ENCODE measurements around the gene MINPP1.
"Not testable (repeated sequence)": the region's sequence is repeated elsewhere in the genome, so short reads cannot be mapped to it uniquely, and the experiment has no call there.

Gene MINPP1

DNA sequence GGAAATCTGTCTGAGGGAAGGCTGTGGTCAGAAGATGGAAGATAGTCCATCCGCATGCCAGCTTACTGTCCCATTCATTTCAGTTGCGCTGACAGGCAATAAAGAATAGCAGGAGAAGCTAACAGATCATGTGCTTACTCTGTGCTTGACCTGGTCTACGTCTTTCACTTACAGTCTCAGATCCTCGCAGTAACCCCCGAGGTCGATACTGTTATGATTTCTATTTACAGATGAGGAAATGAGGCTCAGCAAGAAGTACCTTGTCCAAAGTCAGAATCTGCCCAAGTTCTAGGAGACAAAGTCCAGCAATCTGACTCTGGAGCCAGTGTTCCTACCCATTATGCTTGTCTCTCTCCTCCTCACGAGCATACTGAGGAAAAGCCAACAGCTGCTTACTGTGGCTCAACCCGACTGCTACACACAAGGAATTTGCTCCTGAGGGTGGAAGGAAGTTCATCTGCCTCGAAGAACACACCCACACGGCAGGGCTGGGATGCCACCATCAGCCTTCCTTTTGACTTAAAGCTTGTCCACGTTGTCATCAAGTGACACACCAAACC lies 74.2 kb downstream of the MINPP1 start:
- DNase-seq = peak; percentile 6

DNA sequence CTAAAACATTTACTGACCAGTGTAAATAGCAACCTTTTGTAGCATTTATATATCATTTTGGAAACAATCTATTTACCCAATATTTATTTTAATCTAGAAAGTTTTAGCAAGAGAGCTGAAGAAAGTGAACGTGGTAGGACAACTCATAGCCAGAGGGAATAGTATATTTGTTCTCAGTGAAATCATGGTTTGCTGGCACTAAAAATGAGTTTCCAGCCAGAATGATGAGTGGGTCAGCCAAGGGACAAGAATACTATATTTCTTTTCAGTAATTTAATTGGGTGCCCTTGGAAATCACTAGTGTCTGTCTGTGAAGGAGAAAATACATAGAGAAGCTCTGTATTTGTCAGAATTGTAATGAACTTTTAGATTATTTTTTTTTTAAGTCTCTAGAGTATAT lies 74.9 kb downstream of the MINPP1 start:
- no peak for DNase-seq

DNA sequence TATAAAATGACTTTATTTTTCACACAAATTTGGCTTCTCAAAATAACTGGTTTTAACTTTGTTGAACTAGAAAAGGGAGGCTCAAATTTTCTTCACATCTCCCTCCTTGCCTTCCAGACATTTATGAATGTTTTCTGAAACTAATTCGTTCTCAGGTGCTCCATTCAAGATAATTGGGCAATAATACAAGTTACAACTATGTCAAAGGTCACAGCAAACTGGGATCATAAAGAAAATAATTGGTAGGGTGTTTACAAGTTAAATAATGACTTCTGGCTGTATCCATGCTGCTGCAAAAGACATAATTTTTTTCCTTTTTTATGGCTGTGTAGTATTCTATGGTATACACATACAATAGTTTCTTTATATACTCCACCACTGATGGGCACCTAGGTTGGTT lies 75.3 kb downstream of the MINPP1 start:
- no peak for DNase-seq

DNA sequence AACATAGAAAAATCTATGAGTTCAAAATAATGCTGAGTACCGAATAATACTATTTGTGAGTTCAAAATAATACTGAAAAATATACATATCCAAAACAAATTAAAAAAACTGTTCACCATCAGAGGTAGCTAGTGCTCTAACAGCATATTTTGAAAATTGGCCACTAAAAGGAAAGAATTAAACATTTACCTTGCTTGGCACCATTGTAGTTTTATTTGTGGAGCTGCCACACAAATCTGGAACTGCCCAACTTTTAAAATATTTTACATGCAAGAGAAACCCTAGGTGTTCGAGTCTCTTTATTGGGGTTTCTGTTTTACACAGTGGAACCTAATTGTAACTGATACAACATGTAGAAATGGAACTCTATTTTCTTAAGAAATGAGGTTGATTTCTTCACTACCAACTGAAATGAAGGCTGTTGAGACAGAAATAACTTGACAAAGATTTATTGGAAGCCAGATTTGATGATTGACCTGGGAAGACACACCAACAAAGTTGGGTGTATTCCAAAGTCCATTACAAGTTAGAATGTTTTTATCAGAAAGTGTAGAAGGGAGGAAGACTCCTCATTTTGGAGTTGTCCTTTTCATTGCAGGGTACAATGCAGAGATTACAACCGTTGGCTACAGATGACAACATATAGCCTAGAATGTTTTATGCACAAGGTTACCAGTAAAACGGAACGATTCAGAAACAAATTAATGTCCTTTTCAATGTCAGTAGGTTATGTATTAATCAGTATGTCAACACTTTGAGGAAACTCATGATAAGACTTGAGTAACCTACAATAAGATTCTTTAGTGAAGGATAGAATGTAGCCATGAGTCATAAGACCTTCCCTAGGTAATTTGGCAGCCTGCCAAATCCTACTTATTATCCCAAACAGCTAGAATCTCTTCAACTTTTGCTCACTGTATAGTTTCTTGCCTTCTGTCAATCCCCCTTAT lies 81.1 kb downstream of the MINPP1 start:
- no peak for DNase-seq

DNA sequence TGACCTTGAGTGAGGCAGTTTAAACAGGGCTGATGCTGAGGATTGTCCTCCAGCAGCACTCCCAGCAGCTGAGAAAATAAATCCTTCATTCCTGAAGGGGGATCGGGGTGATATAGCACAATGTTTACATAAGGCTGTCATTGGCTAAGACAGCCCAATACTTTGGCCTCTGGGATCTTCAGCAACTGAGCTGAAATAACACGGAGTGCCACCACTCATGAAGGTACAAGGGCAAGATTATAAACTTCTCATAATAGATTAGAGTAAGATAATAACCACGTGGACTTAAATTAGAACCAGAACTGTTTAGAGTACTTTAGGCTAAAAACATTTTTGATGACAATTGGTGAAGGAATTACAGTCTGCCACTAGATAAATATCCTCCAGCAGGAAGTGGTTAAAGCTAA lies 85.0 kb downstream of the MINPP1 start:
- no peak for DNase-seq

DNA sequence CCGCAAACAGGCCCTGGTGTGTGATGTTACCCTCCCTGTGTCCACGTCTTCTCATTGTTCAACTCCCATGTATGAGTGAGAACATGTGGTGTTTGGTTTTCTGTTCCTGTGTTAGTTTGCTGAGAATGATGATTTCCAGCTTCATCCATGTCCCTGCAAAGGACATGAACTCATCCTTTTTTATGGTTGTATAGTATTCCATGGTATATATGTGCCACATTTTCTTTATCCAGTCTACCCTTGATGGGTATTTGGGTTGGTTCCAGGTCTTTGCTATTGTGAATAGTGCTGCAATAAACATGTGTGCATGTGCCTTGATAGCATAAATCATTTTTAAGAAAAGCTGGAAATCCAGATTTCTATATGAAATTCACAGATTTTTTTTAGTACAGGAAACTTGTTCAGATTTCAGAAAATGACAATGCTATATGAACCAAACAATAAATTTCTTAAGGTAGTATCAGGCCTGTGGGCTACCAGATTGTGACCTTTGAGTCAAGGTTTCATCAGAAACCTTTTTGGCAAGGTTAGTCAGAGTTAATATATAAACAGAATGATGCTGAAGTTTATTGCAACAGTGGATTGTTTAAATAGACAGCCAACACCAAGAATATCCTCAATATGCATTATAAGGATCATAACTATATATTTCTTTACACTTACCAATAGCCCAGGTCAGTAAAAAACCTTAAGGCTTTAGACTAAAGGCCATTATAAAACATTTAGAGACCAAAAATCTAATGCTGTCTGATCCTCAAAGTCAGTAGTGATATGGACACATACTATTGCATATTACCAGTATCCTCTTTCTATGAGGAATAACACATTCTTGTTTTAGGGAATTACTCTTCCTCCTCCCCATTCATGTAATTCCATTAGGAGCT lies 86.3 kb downstream of the MINPP1 start:
- DNase-seq = no peak

- no peak for DNase-seq
Measured at GRCh38 chr10:87591589-87591886, 86.8 kb downstream of the MINPP1 start.

- DNase-seq = not testable (repeated sequence)
Measured at GRCh38 chr10:87592920-87593319, 88.2 kb downstream of the MINPP1 start.

- DNase-seq = no peak
Measured at GRCh38 chr10:87593702-87594101, 89.0 kb downstream of the MINPP1 start.

GRCh38 chr10:87594181-87594580 lies 89.5 kb downstream of the MINPP1 start:
- no peak for DNase-seq

- DNase-seq = no peak
Measured at GRCh38 chr10:87594864-87595263, 90.2 kb downstream of the MINPP1 start.

DNA sequence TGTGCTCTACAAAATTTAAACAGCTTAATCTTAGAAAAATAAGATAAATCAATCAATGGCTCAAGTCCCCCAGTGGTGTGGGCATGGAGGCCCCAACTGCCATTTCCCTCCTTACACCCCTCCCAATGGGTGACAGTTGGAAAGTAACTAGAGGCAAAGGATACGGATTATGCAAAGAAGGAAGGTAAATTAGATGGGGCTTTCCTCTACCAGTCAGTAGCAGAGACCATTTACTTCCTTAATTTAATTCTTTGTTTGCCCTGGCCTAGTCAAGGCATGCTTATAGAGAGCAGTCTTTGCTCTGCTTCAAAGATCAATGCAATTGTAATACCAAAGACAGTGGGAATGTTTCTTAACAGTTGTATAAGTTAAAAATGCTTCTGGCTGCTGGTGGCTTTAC lies 91.7 kb downstream of the MINPP1 start:
- DNase-seq = peak; percentile 35

- DNase-seq = no peak
Measured at GRCh38 chr10:87598700-87599099, 94.0 kb downstream of the MINPP1 start.

DNA sequence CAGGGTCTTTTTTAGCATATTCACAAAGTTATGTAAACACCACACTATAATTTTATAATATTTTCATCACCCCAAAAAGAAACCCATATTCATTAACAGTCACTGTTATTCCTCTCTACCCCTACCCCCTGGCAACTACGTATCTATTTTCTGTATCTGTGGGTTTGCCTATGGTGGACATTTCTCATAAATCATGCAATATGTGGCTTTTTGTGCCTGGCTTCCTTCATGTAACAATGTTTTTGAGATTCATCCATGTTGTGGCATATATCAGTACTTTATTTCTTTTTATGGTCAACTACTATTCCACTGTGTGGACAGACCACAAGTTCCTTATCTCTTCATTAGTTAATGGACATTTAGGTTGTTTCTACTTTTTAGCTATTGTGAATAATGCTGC lies 95.9 kb downstream of the MINPP1 start:
- no peak for DNase-seq

All from suppressor macrophage treated with lipopolysaccharide for 4 hours (primary cell).